Mucosa of gallbladder (tissue), 1 donor: ENCODE measurements around the gene SERPINF2. TPM values are rescaled to one million over a fixed set of nuclear protein-coding genes. Genes with fewer than 3 reads are reported as not detected.
"Not testable (repeated sequence)": the region's sequence is repeated elsewhere in the genome, so short reads cannot be mapped to it uniquely, and the experiment has no call there.

Source experiments
- DNase-seq: peaks from one replicate; pipeline ENCODE4 v3.0.0-alpha.2; 2020; ENCODE audit warnings: low spot score
- total RNA-seq: library from RNA; stranded (reverse); gene quantifications from one replicate; pipeline ENCODE4 v1.2.1, GENCODE V29; 2021
- donor health status: DM: no; HTN: no; CAD: no.

SERPINF2 gene
- total RNA-seq, 1 donor from 2014 or later = 2.9 TPM

- DNase-seq = no peak
Observed at GRCh38 chr17:1735418-1735817, 7.3 kb upstream of the SERPINF2 start.

GRCh38 chr17:1735834-1736347, 6.8 kb upstream of the SERPINF2 start:
- DNase-seq = no peak

- DNase-seq = no peak
Observed at GRCh38 chr17:1736348-1737281, 6.1 kb upstream of the SERPINF2 start.

GRCh38 chr17:1737531-1738291, 5.0 kb upstream of the SERPINF2 start:
- DNase-seq = no peak

GRCh38 chr17:1741899-1742298, 772 bp upstream of the SERPINF2 start:
- not testable (repeated sequence) for DNase-seq

- no peak for DNase-seq
Observed at GRCh38 chr17:1743088-1743439, 393 bp downstream of the SERPINF2 start.

- DNase-seq = no peak
Observed at GRCh38 chr17:1744551-1745512, 2.2 kb downstream of the SERPINF2 start.

GRCh38 chr17:1745513-1746020, 2.9 kb downstream of the SERPINF2 start:
- DNase-seq = no peak

GRCh38 chr17:1746975-1747543, 4.4 kb downstream of the SERPINF2 start:
- DNase-seq = no peak

GRCh38 chr17:1750628-1751027, 8.0 kb downstream of the SERPINF2 start:
- DNase-seq = no peak

- no peak for DNase-seq
Observed at GRCh38 chr17:1752425-1753262, 10.0 kb downstream of the SERPINF2 start.

GRCh38 chr17:1753767-1754429, 11.2 kb downstream of the SERPINF2 start:
- DNase-seq = no peak

GRCh38 chr17:1754430-1755112, 11.9 kb downstream of the SERPINF2 start:
- no peak for DNase-seq

GRCh38 chr17:1755252-1755826, 12.7 kb downstream of the SERPINF2 start:
- DNase-seq = no peak

GRCh38 chr17:1755827-1756262, 13.2 kb downstream of the SERPINF2 start:
- no peak for DNase-seq

GRCh38 chr17:1758807-1759206, 16.1 kb downstream of the SERPINF2 start:
- no peak for DNase-seq

GRCh38 chr17:1759529-1759928, 16.9 kb downstream of the SERPINF2 start:
- no peak for DNase-seq

GRCh38 chr17:1762233-1762900, 19.7 kb downstream of the SERPINF2 start:
- DNase-seq = no peak
